HG03060 (cell line): ENCODE data around the gene NHSL1.
"Not testable (repeated sequence)": the region's sequence is repeated elsewhere in the genome, so short reads cannot be mapped to it uniquely, and the experiment has no call there.

Experiments
- ATAC-seq: cut with Tn5 transposase; IDR thresholded peaks from one replicate; pipeline ENCODE4 v1.9.1; 2021; ENCODE audit warnings: low read depth, moderate number of reproducible peaks; ENCODE audit not compliant: unreplicated experiment

The NHSL1 gene

GRCh38 chr6:138431256-138432062, 67.8 kb downstream of the NHSL1 start:
- ATAC-seq = no peak

- no peak for ATAC-seq
These were observed 68.7 kb downstream of the NHSL1 start for GRCh38 chr6:138430361-138431145.

DNA sequence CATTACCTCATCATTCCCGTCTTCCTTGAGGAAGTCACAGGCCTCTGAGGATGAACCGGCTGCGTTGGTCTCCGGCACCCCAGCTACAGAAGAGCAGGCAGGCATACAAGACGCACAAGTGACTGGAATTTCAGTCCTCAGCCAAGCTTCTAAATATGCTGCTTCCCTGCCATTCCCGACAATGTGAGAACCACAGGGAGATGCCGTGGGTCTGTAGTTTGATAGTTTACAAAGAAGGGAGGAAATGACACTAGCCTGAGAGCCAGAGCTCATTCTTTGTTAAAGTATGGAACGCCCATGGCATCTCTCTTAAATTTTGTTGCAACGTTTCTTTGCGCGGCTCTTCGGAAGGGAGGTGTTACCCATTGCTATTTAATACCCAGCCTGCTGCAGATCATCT, 69.5 kb downstream of the NHSL1 start:
- no peak for ATAC-seq

DNA sequence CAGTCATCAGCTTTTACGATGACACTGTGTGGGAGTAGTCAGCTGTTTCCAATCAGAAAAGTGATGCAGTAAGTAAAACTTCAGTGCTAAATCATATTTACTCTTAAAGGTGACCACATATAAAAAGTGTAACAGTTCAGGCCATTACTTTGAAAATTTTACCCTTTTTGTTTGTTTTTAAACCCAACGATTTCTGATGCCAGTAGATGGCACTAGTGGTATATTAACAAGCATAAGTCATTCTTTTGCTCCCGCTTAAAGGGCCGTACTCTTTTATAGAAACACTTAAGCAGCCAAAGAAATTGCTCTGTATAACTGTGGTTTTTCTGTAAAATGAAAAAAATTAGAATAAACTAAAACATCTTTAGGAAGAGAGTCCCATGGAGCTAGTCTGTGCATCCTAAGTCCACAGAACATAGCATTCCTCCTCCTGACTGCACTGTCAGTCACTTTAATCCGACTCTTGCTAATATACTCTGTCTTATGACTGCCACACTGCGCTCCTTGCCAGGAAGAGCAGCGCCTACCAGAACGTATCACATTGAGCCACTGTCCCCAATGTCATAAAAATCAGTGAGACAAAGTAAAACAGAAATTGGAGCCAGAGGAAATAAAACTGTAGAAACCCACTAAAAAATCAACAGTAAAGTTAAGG, 70.2 kb downstream of the NHSL1 start:
- ATAC-seq = no peak

GRCh38 chr6:138427701-138428100, 71.6 kb downstream of the NHSL1 start:
- ATAC-seq = no peak

- no peak for ATAC-seq
These were observed 72.7 kb downstream of the NHSL1 start for GRCh38 chr6:138426500-138427123.

GRCh38 chr6:138425256-138425655, 74.0 kb downstream of the NHSL1 start:
- ATAC-seq = not testable (repeated sequence)

DNA sequence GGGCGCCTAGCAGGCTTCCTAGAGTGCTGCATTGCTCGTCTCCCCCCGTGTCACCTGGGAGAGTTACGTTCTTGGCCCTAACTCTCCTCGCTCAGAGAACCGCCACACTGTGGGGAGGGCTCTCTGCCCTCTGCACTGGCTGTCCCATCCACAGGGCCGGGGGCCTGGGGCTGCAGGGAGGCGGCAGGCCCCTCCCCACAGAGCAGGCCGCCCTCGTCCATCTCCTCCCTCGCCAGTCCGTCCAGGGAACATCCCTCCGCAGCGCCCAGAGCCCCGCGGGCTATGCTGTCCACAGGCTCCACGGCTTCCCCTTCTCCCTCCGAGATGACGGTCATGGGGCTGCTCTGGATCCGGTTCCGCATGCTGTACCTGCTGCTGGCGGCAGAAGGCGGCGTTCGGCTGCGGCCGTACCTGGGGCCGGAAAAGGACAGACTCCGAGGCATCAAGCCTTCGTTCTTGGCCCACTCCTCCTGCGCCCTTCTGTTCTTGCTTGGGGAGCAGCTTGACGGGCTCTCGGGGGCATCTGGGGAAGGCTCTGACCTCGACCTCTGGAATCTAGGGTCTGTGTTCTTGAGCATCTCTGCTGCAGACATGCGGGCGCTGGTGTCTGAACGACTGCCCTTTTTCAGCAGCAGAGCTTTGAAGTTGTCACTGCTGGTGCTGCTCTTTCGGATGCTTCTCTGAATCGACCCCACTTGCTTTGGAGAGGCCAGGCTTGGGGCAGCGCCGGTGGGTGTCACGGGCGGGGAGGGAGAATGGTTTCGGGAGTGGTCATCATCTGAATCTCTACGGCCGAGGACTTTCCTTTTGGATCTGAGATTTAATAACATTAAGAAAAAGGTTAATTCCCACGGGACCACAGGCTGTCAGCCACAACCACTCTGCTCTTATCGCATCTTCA, 75.0 kb downstream of the NHSL1 start:
- ATAC-seq = no peak

GRCh38 chr6:138422861-138423260, 76.4 kb downstream of the NHSL1 start:
- ATAC-seq = no peak

- no peak for ATAC-seq
These were observed 77.7 kb downstream of the NHSL1 start for GRCh38 chr6:138421608-138422007.

DNA sequence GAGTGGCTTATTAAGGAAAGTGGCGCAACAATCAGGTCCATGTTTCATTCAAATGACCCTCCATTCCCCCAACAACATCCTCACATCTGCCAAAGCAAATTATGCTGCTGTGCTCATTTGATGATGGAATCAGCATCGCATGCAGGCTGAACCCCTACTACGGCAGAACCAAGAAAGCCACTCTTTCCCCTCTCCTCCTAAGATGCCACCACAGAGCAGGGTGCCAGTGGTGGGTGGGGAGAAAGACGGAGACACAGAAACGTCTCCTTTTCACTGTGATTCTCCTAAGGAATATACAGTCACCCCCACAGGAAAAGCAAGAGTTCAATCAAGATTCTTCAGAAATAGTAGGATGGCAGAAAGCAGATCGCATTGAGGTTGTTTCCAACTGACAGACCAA, 78.2 kb downstream of the NHSL1 start:
- no peak for ATAC-seq

DNA sequence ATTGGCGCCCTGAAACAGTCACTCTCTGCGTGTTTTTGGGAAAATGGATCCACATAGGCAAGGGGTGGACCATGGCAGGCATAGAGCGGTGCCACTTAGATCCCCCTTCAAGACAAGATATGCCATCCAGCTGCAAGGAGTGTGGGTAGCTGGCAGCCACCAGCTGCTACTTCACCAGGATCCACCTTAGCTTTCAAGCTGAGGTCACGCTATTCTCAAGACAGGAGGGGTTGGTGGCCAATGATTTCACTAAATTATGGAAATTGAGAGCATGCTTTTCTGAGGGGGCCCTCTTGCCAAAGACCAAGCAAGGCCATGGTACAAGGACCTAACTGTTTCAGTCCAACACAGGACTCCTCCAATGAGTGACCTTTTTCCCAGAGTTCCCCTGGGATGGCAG, 78.9 kb downstream of the NHSL1 start:
- no peak for ATAC-seq

DNA sequence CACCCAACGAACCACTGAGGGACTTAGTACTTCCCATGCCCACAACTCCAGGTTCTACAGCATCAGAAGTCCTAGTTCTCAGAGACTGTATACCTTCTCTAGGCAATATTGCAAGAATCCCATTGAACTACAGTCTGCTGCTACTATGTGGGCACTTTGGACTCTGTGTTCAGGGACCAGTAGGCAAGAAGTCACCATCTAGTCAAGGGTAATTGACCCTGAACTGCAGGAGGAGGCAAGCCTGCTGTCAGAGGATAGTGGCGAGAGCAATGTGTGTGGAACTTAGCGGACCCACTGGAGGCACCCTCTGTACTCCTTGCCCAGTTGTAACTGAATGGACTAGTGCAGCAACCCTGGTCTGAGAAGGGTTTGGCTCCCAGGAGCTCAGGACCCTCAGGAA, 79.5 kb downstream of the NHSL1 start:
- no peak for ATAC-seq

DNA sequence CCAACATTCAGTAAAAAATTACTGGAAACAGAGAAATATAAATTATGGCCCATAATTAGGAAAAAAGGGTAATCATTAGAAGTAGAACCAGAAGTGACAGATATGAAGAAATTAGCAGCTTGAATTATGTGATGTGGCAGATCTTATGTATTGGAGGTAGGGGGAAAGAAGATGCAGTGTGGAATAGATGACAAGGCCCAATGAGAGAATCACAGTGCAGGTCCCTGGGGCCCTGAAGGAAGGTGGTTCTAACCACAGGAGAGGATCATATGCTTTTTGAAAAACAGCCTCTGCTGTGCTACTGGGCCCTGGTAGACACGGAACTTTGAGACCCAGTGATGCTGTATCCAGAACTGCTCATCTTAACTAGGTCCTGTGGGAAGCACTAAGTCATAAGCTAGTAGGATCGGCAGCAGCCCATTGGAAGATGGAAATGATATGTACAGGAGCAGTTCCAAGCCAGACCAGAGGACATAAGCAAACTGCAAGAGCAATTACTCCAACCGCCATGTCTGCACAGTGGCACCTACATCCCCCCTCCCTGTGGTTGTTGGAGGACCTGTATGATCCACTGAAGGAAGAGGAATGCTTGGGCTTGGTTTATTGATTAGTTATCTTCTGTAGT, 81.1 kb downstream of the NHSL1 start:
- ATAC-seq = no peak

DNA sequence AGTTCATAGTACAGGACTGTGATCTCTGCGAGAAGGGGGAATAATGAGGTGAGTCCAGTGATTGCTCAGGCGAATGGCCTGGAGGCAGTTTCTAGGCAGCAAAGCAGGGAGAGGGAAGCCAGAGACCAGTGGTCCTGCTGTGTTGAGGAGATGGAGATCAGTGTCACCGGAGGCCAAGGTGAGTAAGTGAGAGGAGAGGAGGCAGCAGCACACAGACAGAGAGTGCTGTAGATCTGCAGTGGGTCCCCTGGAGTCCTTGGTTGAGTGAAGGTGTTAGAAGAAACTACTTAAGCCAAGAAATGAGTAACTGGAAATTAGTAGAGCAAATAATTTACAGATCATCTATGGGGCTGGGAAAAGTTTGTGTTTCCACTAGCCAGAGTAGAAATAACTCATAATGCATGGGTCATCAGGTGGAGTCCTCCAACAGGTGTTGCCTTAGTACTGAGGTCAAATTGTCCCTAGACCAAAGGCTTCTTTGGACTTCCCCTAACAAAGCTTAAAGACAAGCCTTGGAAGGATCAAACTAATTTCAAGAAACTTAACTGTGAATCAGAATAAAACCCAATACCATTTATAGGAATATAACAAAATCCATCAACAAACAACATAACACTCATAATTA, 81.7 kb downstream of the NHSL1 start:
- no peak for ATAC-seq

GRCh38 chr6:138416206-138416605, 83.1 kb downstream of the NHSL1 start:
- no peak for ATAC-seq

- ATAC-seq = no peak
These were observed 84.2 kb downstream of the NHSL1 start for GRCh38 chr6:138415125-138415524.

DNA sequence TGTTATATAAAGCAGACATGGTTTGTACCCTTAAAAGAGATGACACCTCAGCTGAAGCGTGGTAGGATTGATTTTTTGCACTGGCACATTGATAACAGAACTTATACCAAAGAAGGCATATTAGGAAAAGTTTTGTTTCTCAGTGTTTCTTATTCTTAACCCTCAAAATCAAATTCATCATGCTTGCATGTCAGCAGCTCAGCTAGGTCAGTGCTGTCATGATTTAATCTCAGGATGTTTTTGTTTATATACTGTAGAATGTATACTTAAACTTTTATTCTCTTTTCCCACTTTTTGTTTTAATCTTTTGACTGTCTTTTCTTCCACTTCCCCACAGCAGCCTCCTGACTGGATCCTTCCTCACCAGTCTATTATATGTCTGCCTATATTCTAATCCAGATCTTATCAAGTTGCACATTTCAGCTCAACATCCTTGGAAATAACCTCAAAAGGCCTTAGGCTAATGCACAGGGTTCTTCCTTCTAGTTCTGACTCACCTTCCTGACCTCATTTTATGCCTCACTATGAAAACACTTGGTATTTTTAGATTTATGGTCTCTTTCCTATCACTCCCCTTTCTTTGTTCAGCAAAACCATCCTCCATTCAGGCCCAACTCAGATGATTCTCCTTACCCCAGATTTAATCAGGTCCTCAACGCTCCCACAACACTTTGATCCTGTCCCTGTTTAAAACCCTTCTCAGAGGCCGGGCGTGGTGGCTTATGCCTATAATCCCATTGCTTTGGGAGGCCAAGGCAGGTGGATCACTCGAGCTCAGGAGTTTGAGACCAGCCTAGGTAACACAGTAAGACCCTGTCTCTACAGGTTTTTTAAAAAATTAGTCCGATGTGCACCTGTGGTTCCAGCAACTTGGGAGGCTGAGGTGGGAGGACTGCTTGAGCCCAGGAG, 88.1 kb downstream of the NHSL1 start:
- ATAC-seq = no peak
